ENCODE measurements around the gene PPP1R9B.
A peak's percentile ranks its signal among the peaks of the same experiment; 100 is the strongest.

PPP1R9B gene

DNA sequence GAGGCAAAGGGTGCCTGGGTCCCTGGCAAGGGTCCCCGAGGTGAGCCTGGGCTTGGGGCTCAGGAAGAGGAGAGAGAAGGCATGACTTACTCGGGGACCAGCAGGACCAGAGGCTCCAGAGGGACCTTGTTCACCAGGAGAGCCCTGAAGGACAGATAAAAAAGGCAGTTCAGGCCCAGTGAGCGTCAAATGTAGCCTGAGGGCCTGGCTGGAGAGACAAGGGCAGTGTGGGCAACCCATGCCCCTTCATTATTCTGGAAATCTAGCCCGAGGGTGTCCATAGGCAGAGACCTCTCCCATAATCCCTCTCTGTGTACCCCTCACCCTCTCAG, 36.9 kb upstream of the PPP1R9B start:
- DNase-seq (ENCODE audit: low spot score) = no peak

DNA sequence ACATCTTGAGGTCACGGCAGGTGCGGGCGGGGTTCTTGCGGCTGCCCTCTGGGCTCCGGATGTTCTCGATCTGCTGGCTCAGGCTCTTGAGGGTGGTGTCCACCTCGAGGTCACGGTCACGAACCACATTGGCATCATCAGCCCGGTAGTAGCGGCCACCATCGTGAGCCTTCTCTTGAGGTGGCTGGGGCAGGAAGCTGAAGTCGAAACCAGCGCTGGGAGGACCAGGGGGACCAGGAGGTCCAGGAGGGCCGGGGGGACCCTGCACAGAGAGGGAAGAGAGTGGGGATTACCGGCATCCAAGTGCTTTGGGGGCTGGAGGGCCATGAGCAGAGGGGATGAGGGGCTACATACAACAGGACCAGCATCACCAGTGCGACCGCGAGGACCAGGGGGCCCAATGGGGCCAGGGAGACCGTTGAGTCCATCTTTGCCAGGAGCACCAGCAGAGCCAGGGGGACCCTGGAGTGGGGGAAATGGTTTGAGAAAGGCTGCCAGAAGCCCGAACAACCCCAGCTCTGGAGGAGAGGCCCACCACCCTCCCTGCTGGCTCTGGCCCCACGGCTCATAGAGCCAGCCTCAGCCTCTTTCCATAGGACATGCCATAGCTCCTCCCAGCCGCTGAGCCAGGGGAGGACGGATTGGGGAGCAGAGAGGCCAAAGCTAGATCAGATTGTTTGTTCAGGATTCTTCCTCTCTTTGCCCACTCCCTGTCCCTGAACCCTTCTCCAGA, 36.4 kb upstream of the PPP1R9B start:
- peak; percentile 85 for DNase-seq (ENCODE audit: low spot score)

DNA sequence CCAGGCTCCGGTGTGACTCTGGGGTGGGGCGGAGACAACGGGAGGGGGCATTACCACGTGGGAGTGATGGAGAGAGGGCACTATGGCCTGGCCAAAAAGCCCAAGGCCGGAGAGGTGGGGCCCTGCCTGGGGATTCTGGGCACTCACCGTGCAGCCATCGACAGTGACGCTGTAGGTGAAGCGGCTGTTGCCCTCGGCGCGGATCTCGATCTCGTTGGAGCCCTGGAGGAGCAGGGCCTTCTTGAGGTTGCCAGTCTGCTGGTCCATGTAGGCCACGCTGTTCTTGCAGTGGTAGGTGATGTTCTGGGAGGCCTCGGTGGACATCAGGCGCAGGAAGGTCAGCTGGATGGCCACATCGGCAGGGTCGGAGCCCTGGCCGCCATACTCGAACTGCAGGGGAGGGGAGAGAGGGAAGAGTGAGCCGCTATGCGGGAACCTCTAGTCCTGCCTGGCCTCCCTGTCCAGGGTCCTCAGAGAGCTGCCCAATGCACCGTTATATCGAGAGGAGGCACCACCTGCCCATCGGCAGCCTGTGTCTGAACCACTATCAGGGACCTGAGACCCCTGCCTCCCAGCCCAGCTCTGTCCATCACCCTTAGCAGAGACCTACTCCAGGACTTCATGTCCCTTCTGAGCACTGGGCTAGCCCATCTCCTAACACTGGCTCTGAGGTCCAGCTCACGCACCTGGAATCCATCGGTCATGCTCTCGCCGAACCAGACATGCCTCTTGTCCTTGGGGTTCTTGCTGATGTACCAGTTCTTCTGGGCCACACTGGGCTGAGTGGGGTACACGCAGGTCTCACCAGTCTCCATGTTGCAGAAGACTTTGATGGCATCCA, 35.4 kb upstream of the PPP1R9B start:
- no peak for DNase-seq (ENCODE audit: low spot score)

DNA sequence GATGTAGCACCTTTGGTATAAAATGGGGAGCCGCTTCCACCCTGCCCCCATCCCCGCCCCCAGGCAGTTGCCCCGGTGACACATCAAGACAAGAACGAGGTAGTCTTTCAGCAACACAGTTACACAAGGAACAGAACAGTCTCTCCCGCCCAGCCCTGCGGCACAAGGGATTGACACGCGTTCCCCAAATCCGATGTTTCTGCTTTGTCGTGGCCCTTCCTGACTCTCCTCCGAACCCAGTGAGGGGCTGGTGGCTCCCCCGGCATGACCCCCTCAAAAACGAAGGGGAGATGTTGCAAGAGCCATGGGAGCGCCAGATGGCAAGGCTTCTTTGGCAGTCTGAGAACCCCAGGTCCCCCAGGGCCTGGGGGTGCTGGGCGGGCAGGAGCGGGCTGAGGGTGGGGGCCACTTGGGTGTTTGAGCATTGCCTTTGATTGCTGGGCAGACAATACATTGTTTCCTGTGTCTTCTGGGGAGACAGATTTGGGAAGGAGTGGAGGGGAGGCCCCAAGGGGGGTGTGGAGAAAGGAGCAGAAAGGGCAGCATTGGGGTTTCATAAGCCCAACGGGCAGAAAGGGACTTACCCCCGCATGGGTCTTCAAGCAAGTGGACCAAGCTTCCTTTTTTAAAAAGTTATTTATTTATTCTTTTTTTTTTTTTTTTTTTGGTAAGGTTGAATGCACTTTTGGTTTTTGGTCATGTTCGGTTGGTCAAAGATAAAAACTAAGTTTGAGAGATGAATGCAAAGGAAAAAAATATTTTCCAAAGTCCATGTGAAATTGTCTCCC, 34.3 kb upstream of the PPP1R9B start:
- peak; percentile 80 for DNase-seq (ENCODE audit: low spot score)

DNA sequence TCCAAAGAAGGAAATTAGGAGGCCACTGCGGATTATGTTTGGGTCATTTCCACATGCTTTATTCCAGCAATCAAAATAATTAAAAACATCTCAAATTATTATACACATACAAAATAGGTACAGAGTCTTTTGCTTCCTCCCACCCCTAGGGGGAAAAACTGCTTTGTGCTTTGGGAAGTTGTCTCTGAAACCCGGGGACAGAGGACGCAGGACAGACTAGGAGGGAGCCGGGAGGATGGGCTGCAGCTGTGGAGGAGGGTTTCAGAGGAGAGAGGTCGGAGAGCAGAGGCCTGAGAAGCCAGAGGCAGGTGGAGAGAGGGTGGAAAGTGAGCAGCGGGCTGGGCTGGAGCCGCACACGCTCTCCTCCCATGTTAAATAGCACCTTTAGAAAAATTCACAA, 33.6 kb upstream of the PPP1R9B start:
- DNase-seq (ENCODE audit: low spot score) = no peak

DNA sequence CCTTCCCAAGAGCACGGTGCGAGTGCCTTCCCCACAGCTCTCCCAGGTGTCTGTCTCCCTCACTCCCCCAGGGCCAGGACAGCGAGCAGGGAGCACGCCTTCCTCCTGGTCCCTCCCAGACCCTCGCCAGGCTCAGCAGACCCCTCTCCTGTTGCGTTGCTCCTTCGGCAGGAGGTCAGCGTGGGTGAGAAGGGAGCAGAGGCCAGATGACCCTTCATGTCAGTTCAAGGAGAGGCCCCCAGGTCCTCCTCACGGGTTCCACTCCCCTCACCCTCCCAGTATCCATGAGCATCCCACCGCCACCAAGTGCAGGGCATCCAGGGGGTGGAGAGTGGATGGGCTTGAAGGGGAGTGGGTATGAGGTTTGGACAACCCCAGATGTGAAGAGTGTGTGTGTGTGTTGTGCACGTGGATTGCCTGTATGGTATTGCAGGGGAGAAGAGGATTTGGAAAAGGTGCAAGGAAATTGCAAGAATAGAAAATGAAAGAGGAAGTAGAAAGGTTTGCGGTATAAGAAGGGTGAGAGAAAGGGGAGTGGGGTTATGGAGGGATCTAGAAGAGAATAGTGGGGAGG, 33.0 kb upstream of the PPP1R9B start:
- DNase-seq (ENCODE audit: low spot score) = peak; percentile 81

DNA sequence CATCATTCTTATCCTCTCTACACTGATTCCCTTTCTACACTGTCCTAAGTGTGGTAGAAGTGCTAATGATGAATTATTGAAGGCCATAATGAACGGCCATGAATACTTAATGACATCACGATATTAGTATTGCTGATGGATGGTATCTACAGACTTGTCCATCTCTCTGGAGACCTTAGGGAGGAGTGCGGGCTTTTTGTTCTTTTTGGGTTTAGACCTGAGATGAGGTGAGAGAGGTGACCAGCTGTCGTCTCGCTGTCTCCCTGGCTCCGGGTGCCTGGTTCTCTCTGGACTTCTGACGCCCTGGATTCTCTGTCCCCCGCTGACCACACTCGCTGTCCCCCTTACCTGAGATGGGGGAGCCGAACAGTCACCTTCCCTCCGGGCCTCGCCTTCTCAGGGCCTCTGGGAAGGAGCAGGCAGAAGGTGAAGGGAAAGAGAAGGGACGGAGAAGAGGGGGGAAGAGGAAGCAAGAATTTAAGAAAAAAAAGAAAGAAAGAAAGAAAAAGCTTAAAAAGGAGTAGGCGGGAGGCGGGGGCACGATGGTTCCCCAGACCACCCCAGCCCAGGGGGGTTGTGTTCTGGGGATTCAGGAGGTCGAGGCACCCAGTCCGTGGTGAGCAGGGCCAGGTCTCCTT, 32.4 kb upstream of the PPP1R9B start:
- no peak for DNase-seq (ENCODE audit: low spot score)

DNA sequence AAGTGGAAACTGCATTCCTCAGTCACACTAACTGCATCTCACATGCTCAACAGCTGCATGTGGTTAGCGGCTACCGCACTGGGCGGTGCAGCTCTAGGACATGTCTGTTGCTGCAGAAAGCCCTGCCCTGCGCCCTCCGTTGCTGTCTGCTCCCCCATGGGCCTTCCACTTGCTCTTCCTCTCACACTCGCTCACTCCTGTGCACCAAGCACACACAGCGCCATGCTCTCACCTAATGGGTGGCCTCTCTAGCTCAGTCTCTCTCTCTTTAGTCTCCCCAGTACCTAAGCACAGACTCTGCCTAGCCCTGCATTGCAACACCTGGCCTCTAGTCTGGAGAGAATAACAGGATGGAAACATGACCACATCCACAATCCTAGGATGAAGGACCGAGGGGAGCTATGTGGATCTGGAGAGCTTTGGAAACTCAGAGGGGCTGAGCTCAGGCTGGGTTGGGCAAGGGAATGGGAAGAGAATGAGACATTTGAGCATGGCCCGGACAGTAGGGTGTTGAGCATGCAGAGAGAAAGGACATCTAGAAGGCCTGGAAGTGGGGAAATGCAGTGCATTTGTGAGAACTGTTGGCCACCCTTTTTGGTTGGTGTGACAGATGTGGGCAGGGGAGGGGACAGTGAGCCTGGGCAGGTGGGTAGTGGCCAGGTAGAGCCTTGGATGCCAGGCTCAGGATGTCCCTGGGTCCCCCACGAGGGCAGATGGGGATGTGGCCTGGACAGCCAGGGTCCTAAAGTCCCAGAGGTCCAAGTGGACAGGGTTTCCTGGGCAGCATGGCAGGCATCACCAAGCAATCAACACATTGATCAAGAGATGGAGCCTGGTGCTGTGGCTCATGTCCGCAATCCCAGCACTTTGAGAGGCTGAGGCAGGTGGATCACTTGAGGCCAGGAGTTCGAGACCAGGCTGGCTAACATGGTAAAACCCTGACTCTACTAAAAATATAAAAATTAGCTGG, 31.4 kb upstream of the PPP1R9B start:
- no peak for DNase-seq (ENCODE audit: low spot score)

DNA sequence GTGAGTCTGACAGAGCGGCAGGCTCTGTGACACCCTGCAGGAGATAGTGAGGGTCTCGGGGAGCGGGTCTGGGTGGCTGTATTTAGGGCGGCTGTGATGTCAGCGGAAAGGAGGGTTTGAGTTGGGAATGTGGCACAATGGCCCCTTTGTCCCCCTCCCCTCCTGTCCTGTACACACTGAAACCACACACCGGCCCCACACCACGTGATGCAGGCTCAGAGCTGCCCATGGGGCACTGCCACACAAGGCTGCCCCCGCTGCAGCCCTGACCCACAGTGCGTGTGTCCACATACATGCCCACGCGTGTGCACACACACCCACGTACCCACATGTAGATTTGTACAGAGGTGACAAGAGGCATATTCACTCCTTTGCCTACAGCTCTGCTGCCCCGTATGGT, 30.7 kb upstream of the PPP1R9B start:
- DNase-seq (ENCODE audit: low spot score) = no peak

DNA sequence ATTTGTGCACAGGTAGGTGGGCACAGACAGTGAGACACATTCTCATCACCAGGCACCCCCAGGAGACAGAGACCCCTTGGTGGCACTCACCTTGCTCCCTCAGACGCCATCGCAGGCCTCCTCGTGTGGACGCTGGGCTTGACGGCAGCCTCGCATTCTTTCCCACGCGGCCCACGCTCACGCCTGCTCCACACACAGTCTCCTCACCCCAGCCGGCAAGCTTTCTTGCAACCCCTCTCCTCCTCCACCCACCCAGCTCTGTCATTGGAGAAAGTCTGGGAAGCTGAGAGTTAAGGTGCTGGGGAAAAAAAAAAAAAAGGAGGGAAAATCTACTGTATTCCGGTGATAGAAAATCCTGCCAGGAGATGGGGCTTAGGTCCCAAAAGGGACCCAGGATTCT, 30.1 kb upstream of the PPP1R9B start:
- no peak for DNase-seq (ENCODE audit: low spot score)

DNA sequence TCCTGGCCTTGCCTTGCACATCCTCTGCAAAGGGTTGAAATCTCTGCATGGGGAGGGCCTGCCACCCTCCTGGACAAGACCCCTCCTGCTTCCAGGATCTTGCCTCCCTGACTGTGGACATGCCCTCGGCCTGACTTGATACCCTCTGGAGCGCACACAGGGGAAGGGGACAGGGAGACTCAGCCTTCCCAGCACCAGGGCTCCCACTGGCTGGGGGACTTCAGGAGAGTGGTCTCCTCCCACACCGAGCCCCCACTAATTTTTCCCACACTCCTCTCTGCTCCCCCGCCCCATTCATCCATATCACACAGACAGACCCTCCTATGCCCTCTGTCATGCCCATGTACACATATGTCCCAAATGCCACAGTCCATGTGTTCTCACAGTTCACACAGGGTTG, 29.6 kb upstream of the PPP1R9B start:
- no peak for DNase-seq (ENCODE audit: low spot score)

DNA sequence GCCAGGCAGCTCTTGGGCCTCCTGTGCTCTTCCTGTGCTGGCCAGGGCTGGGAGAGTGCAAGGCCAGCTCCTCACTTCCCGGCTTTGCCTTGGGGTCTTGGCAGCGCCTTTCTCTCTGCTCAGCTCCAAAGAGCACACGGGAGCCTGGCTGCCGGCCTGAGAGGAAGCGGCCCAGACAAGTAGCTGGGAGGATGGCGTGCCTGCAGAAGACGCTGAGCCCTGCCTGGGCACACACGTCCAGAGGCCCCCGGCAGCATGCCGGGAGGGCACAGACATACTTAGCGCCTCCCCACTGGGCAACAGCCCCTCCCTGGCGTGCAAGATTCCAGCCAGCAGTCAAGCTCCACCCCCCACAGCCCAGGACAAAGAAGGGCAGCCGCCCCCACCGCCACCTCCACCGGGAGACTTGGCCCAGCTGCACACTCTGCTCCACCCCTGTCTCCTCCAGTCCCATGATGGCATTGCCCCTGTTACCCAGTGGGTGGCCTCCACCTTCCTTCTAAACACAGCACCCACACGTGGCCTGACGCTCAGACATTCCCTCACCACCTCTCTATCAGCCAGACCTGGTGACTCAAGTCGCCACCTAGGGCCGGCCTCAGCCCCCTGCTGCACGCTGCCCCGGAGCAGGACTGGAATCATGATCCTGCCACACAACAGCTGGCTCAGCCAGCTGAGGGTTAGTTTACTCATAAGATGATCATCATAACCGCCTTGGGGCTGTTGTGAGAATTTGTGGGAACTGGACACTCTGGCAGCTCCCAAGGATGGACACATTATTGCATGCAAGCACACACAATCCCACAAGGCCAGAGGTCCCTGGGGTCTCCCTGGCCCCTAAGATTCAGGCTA, 27.7 kb upstream of the PPP1R9B start:
- peak; percentile 88 for DNase-seq (ENCODE audit: low spot score)

DNA sequence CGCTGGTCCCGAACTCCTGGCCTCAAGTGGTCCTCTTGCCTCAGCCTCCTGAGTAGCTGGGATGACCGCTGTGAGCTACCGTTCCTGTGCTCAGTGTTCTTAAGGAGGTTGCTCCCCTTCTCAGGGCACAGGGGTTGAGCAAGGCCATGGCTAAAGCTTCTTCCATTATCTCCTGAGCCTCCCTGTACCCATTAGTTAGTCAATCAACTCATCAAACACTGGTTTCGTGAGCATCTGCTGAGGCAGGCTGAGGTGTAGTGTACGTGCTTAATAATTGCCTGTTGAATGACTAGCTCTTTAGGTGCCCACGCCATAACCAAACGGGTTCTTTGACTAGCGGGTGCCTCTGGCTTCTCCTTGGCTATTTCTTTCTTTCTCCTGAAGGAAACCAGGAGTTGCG, 27.0 kb upstream of the PPP1R9B start:
- DNase-seq (ENCODE audit: low spot score) = no peak

DNA sequence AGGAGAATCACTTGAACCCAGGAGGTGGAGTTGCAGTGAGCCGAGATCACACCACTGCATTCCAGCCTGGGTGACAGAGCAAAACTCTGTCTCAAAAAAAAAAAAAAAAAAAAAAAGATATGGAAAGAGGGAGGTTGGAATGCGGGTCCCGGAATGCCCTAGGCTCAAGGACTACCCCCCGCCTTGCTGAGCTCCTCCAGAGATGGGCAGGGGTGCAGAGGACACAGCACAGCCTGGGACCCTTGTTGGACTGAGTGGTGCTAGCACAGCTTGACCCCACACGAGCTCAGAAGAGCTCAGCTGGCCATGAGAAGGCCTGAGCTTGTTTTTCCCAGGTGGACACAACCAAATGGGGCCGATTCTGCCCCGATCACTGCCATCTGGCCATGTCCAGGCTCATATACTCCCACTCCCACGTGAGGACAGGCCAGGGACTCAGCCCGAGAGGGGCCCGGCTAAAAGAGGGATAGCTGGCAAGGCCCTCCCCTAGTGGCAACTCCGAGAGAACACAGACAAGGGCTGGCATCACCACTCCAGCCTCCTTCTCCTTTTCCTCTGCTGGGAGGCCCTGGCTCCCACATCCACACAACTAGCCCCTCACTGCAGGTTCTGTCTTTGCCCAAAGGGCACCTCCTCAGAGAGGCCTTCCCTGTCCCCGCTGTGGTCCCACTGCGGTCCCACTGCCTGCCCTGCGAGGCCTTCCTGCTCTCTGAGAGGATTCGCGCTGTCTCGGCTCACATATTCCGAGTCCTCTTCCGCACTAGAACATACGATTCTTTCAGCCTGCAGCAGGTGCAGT, 26.3 kb upstream of the PPP1R9B start:
- DNase-seq (ENCODE audit: low spot score) = no peak

DNA sequence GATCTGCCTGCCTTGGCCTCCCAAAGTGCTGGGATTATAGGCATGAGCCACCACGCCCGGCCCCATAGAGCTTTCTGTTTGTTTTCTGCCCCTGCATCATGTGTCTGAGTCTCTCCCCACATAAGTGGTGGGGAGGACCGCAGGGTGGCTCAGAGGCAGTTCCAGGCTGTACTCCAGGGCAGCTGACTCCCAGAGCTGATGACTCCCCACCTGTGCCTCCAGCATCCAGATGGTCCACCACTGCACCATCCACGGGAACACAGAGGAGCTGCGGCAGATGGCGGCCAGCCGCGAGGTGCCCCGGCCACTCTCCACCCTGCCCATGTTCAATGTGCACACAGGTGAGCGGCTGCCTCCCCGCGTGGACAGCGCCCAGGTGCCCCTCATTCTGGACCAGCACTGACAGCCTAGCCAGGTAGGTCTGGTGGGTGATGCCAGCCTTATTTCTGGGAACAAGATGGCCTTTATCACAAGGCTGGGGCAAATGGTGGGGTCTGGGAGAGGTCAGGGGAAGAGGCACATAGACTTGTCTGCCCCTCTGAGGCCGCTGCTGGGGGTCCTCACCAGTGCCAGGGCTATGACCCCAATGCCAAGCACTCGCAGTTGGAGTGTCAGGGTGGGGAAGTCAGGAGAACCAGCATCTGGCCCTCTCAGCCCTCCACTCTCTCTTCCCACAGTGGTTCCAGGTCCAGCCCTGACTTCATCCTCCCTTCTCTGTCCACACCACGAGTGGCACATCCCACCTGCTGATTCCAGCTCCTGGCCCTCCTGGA, 24.7 kb upstream of the PPP1R9B start:
- no peak for DNase-seq (ENCODE audit: low spot score)

DNA sequence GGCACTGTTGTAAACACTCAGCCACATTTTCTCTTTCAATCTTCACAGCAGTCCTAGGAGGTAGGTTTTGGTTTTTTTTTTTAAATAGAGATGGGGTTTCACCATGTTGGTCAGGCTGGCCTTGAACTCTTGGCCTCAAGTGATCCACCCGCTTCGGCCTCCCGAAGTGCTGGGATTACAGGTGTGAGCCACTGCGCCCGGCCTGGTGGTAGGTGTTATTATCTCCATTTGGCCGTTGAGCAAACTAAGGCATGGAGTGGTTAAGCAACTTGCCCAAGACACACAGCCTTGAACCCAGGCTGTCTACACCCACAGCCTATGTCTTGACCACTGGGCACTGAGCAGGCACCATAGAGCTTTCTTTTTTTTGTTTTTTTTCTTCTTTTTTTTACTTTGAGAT, 24.0 kb upstream of the PPP1R9B start:
- DNase-seq (ENCODE audit: low spot score) = no peak

DNA sequence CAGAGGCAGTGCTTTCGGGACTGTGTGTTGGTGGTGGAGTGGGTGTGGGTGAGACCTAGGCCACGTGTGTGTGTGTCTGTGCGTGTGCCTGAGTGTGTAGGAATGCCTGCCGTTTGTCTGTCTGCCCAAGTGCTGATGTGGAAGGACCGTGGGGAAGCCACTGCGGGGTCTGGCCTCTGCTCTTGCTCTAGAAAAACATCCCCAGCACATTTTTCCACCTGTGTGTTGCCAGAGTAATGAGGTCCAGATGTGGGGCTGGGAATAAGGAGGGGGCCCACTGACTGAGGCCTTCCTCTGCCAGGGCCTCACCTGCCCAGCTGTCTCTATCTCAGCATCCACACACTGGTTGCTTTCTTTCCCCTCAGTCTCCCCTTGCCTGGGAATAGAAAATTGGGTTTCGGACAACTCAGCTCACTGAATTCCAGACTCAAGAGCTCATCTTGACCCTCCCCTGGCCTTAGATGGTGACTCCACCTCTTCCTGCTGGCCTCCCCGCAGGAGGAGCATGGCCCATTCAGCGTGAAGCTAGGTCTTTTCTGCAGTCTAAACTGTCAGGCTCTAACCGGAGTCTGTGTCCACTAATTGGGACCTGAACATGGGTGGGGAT, 23.0 kb upstream of the PPP1R9B start:
- no peak for DNase-seq (ENCODE audit: low spot score)

DNA sequence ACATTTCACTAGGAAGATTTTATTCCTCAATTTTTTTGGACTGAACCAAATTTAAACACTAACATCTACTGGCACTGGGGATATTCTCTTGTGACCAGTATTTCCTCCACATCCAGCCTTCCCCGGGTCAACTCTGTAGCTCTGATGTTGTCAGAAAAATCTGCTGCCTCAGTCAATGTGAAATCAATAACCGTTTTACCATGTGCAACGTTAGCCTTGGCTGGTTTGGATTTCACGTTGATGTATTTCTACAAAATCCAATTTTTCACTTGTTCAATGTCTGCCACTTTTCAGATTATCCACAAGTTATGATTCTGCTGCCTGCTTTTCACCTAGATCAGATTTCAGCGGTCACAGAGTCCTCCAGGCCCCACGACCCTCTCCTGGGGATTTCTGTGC, 22.5 kb upstream of the PPP1R9B start:
- no peak for DNase-seq (ENCODE audit: low spot score)
